ENCODE data around the gene GRIN2A. TPM values are rescaled to one million over a fixed set of nuclear protein-coding genes. Genes with fewer than 3 reads are reported as not detected.

The GRIN2A gene
- polyA plus RNA-seq, 2 of the 4 experiments (the other 2 are of a cell fraction), result not detected

GRCh38 chr16:10210944-10211343, 28.7 kb upstream of the GRIN2A start:
- ATAC-seq (no peak), FAIRE-seq (no peak), DNase-seq (ENCODE audit: low read depth in 1 of 2, low spot score in 1 of 2) (no peak)
- H3K4me2 ChIP-seq, result no peak overlapping the region
- no peak overlapping the region for H3K27ac ChIP-seq
- no peak for TF ChIP-seq RARB (CRISPR knock-in tag; IDR thresholded peaks at IDR 0.05)
- no peak for TF ChIP-seq CHD4 (IDR thresholded peaks at IDR 0.05; ENCODE audit: borderline replicate concordance)
- no peak for TF ChIP-seq MAFK (IDR thresholded peaks at IDR 0.05; ENCODE audit: partially characterized antibody)
- TF ChIP-seq PBX3 (IDR thresholded peaks at IDR 0.05), result no peak
- TF ChIP-seq CHD2 (IDR thresholded peaks at IDR 0.05; ENCODE audit: low read length, partially characterized antibody), result no peak
- TF ChIP-seq ZSCAN20 (CRISPR knock-in tag; IDR thresholded peaks at IDR 0.05), result no peak
- TF ChIP-seq NFE2L2 (conservative IDR thresholded peaks at IDR 0.05; ENCODE audit: low read length), result no peak
- no peak for TF ChIP-seq POLR2A (IDR thresholded peaks at IDR 0.05; ENCODE audit: low read length)
- ChIA-PET POLR2A (no interaction called here), CTCF (no interaction called here)
- no peaks in the 10 kb centered on the region for H3K9me3 ChIP-seq
- H3K4me3 ChIP-seq, result no peak overlapping the region
- no peaks in the 10 kb centered on the region for H3K4me1 ChIP-seq
- 0% methylated on average over 3 of the region's 6 CpGs for WGBS (ENCODE audit: missing lambda C conversion rate)

- H3K9me3 ChIP-seq, result no peaks in the 10 kb centered on the region
- no peaks in the 10 kb centered on the region for H3K4me1 ChIP-seq
- DNase-seq (ENCODE audit: low read depth in 1 of 2, low spot score in 1 of 2), result no peak
- H3K4me3 ChIP-seq, result no peak overlapping the region
- 0% methylated on average over 3 of the region's 3 CpGs for WGBS (ENCODE audit: missing lambda C conversion rate)
- TF ChIP-seq RARB (CRISPR knock-in tag; IDR thresholded peaks at IDR 0.05), result no peak
- no peak for TF ChIP-seq ESRRA (IDR thresholded peaks at IDR 0.05; ENCODE audit: borderline replicate concordance, low read length)
- TF ChIP-seq EHMT2 (IDR thresholded peaks at IDR 0.05; ENCODE audit: low read depth), result no peak
- no peak overlapping the region for H3K27ac ChIP-seq
- CTCF ChIA-PET, result interaction anchor here (0.6 to 2.5 kb wide), 2 partner anchors 290 to 949 kb away, joined by 3 to 6 read pairs; no protein-coding TSS in a partner anchor
- POLR2A ChIA-PET, result no interaction called here
- no peak for FAIRE-seq
- ATAC-seq, result no peak
- H3K4me2 ChIP-seq, result no peak overlapping the region
Measured at GRCh38 chr16:10206865-10207264, 24.6 kb upstream of the GRIN2A start.

- Histone ChIP-seq H3K9me3 (no peaks in the 10 kb centered on the region), H3K4me3 (no peak overlapping the region), H3K4me2 (no peak overlapping the region), H3K4me1 (no peaks in the 10 kb centered on the region), H3K27ac (no peak overlapping the region)
- CTCF ChIA-PET, result interaction anchor here (0.6 to 2.5 kb wide), 2 partner anchors 290 to 948 kb away, joined by 3 to 6 read pairs; no protein-coding TSS in a partner anchor
- ATAC-seq (no peak), FAIRE-seq (no peak), DNase-seq (ENCODE audit: low read depth in 1 of 2, low spot score in 1 of 2) (no peak)
- 0% methylated on average over 1 of the region's 1 CpG for WGBS (ENCODE audit: missing lambda C conversion rate)
- POLR2A ChIA-PET, result no interaction called here
- TF ChIP-seq FOSL2 (IDR thresholded peaks at IDR 0.05), result no peak
- TF ChIP-seq FOSL2 (CRISPR knock-in tag; IDR thresholded peaks at IDR 0.05), result no peak
- TF ChIP-seq HOXB5 (CRISPR knock-in tag; IDR thresholded peaks at IDR 0.05), result no peak
- TF ChIP-seq RCOR1 (IDR thresholded peaks at IDR 0.05; ENCODE audit: low read depth, low read length), result no peak
- TF ChIP-seq HEYL (CRISPR knock-in tag; IDR thresholded peaks at IDR 0.05), result no peak
- no peak for TF ChIP-seq RAD21 (conservative IDR thresholded peaks at IDR 0.05 in 1 of 2, IDR thresholded peaks at IDR 0.05 in 1 of 2)
- no peak for TF ChIP-seq TFCP2L1 (CRISPR knock-in tag; IDR thresholded peaks at IDR 0.05)
- TF ChIP-seq MAFK (IDR thresholded peaks at IDR 0.05; ENCODE audit: partially characterized antibody), result no peak
- no peak for TF ChIP-seq EP300 (IDR thresholded peaks at IDR 0.05)
- no peak for TF ChIP-seq PHF8 (IDR thresholded peaks at IDR 0.05; ENCODE audit: borderline replicate concordance, low read depth)
- no peak for TF ChIP-seq USF2 (IDR thresholded peaks at IDR 0.05)
- TF ChIP-seq, protein P1, sequence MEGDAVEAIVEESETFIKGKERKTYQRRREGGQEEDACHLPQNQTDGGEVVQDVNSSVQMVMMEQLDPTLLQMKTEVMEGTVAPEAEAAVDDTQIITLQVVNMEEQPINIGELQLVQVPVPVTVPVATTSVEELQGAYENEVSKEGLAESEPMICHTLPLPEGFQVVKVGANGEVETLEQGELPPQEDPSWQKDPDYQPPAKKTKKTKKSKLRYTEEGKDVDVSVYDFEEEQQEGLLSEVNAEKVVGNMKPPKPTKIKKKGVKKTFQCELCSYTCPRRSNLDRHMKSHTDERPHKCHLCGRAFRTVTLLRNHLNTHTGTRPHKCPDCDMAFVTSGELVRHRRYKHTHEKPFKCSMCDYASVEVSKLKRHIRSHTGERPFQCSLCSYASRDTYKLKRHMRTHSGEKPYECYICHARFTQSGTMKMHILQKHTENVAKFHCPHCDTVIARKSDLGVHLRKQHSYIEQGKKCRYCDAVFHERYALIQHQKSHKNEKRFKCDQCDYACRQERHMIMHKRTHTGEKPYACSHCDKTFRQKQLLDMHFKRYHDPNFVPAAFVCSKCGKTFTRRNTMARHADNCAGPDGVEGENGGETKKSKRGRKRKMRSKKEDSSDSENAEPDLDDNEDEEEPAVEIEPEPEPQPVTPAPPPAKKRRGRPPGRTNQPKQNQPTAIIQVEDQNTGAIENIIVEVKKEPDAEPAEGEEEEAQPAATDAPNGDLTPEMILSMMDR (IDR thresholded peaks at IDR 0.05), result no peak
- no peak for TF ChIP-seq GATA3 (IDR thresholded peaks at IDR 0.05; ENCODE audit: borderline replicate concordance)
- TF ChIP-seq RNF2 (IDR thresholded peaks at IDR 0.05; ENCODE audit: borderline replicate concordance, low read depth), result no peak
- no peak for TF ChIP-seq NFE2L2 (conservative IDR thresholded peaks at IDR 0.05; ENCODE audit: low read length)
- no peak for TF ChIP-seq MAZ (IDR thresholded peaks at IDR 0.05; ENCODE audit: borderline replicate concordance, low read depth, low read length)
- no peak for TF ChIP-seq HDAC2 (IDR thresholded peaks at IDR 0.05)
- no peak for TF ChIP-seq KDM5A (IDR thresholded peaks at IDR 0.05)
- TF ChIP-seq BHLHE40 (IDR thresholded peaks at IDR 0.05; ENCODE audit: low read depth, low read length), result no peak
- TF ChIP-seq, protein P2, sequence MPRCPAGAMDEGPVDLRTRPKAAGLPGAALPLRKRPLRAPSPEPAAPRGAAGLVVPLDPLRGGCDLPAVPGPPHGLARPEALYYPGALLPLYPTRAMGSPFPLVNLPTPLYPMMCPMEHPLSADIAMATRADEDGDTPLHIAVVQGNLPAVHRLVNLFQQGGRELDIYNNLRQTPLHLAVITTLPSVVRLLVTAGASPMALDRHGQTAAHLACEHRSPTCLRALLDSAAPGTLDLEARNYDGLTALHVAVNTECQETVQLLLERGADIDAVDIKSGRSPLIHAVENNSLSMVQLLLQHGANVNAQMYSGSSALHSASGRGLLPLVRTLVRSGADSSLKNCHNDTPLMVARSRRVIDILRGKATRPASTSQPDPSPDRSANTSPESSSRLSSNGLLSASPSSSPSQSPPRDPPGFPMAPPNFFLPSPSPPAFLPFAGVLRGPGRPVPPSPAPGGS (IDR thresholded peaks at IDR 0.05), result no peak
Measured at GRCh38 chr16:10206215-10206614, 24.0 kb upstream of the GRIN2A start.
